K562 (cell line): ENCODE results near the gene ZDHHC16. TPM values are rescaled to one million over a fixed set of nuclear protein-coding genes. Genes with fewer than 3 reads are reported as not detected.

Experiments
- ATAC-seq: fragments of 200-7000 bp; cut with Tn5 transposase; 3 replicates; pipeline ENCODE4 v1.9.1; 2020; ENCODE audit warnings: moderate library complexity
- BruUV-seq: library from RNA; stranded (reverse); fragments of 400-500 nt; replicated peaks from 2 replicates; lab custom pipeline; 2021; lab: Mats Ljungman, UMichigan
- CTCF ChIA-PET: fragments of 300-600 bp; formaldehyde crosslinking; extraction: SDS; loops from one replicate; lab custom pipeline; 2021; ENCODE audit warnings: low intra/inter-chr PET ratio; lab: Yijun Ruan, JAX
- POLR2A ChIA-PET: fragments of 300-600, 350-650 bp; sonication (Branson Sonifier 250); formaldehyde crosslinking; extraction: SDS; loops from one replicate; lab custom pipeline; 2021; ENCODE audit warnings: antibody characterized with exemption, inconsistent platforms; lab: Yijun Ruan, JAX
- DNase-seq, 4 experiments: peaks; one replicate each; pipeline versions ENCODE4 v3.0.0 to v3.0.0-alpha.2; 2011 to 2018; ENCODE audit warnings: low spot score in 3 of 4, mixed read lengths in 3 of 4; ENCODE audit errors: extremely low read depth in 1 of 4
- FAIRE-seq: peaks from 2 replicates; lab custom pipeline; 2011; peaks lifted over from hg19 to GRCh38; lab: Jason Lieb, UNC
- H2AFZ ChIP-seq: 2 replicates; pipeline ENCODE4 v1.6.0; 2011; ENCODE audit warnings: low read depth, low read length, control low read depth, inconsistent platforms
- H3K27ac ChIP-seq: fragments of 200-600 bp; 3 replicates; pipeline ENCODE4 v1.8.0; 2011; ENCODE audit warnings: low read depth, mild to moderate bottlenecking, control low read depth, inconsistent platforms, low read length, moderate library complexity, mixed read lengths; ENCODE audit errors: extremely low read depth
- H3K27me3 ChIP-seq, 2 experiments: fragments of 300-600 bp in 1 of 2; 2 replicates in 1 of 2; 3 replicates in 1 of 2; pipeline versions ENCODE4 v1.6.0 to v1.8.0; 2011; ENCODE audit warnings: inconsistent platforms in 2 of 2, low read length in 2 of 2, mild to moderate bottlenecking in 1 of 2, mixed read lengths in 1 of 2, moderate library complexity in 1 of 2; ENCODE audit not compliant: control insufficient read depth in 2 of 2, insufficient read depth in 2 of 2
- H3K36me3 ChIP-seq: fragments of 300-600 bp; 3 replicates; pipeline ENCODE4 v1.8.0; 2011; ENCODE audit warnings: mild to moderate bottlenecking, low read length, inconsistent platforms; ENCODE audit not compliant: control insufficient read depth, insufficient read depth
- H3K4me1 ChIP-seq, 2 experiments: fragments of 200-600 bp in 1 of 2; replicated peaks in 1 of 2; 2 replicates in 1 of 2; 3 replicates in 1 of 2; pipeline versions ENCODE4 v1.5.1 to v1.8.0; 2011; ENCODE audit warnings: inconsistent platforms in 2 of 2, low read length in 2 of 2, mild to moderate bottlenecking in 1 of 2, mixed read lengths in 1 of 2, moderate library complexity in 1 of 2; ENCODE audit not compliant: control insufficient read depth in 2 of 2, insufficient read depth in 2 of 2
- H3K4me2 ChIP-seq: 2 replicates; pipeline ENCODE4 v1.6.1; 2011; ENCODE audit warnings: low read length, control low read depth, inconsistent platforms, mixed read lengths; ENCODE audit not compliant: insufficient read depth
- H3K4me3 ChIP-seq: fragments of 200-600 bp; sonication (generic), shearing (Covaris generic); 2 replicates; pipeline ENCODE4 v1.5.1; 2016; ENCODE audit warnings: control low read depth, inconsistent platforms
- H3K79me2 ChIP-seq: fragments of 200-600 bp; 3 replicates; pipeline ENCODE4 v1.8.0; 2011; ENCODE audit warnings: low read length, inconsistent platforms; ENCODE audit not compliant: control insufficient read depth, insufficient read depth
- H3K9ac ChIP-seq, 2 experiments: 2 replicates each; pipeline versions ENCODE4 v1.6.0 to v1.6.1; 2011; ENCODE audit warnings: low read depth in 2 of 2, low read length in 2 of 2, control low read depth in 1 of 2, inconsistent platforms in 1 of 2, mild to moderate bottlenecking in 1 of 2, mixed read lengths in 1 of 2; ENCODE audit not compliant: insufficient read depth in 1 of 2
- H3K9me1 ChIP-seq: one replicate; pipeline ENCODE4 v1.6.0; 2011; ENCODE audit warnings: inconsistent platforms, mild to moderate bottlenecking, low read length, moderate library complexity; ENCODE audit not compliant: control insufficient read depth, insufficient read depth
- H3K9me3 ChIP-seq: replicated peaks from 2 replicates; pipeline ENCODE4 v1.5.1; 2011; ENCODE audit warnings: low read depth, low read length, inconsistent platforms; ENCODE audit not compliant: control insufficient read depth, insufficient read depth
- H4K20me1 ChIP-seq: replicated peaks from 2 replicates; pipeline ENCODE4 v1.6.1; 2011; ENCODE audit warnings: low read length, inconsistent platforms, mixed read lengths; ENCODE audit not compliant: control insufficient read depth, insufficient read depth
- CBFB ChIP-seq: sonication (generic); formaldehyde crosslinking; IDR thresholded peaks from 2 replicates; pipeline ENCODE4 v1.4.0; 2020; ENCODE audit warnings: mild to moderate bottlenecking, missing genetic modification reagents
- GTF2A2 ChIP-seq: IDR thresholded peaks from 2 replicates; pipeline ENCODE4 v1.6.1; 2016; ENCODE audit warnings: mild to moderate bottlenecking, missing genetic modification characterization, missing compliant biosample characterization
- MAFF ChIP-seq: IDR thresholded peaks from 2 replicates; pipeline ENCODE4 v1.6.1; 2012; ENCODE audit warnings: low read length, improper control_type of control experiment
- PTTG1 ChIP-seq: fragments of 450-650 bp; IDR thresholded peaks from 2 replicates; pipeline ENCODE4 v1.6.1; 2016; ENCODE audit warnings: low read depth, mild to moderate bottlenecking, missing genetic modification characterization, missing compliant biosample characterization
- RFX1 ChIP-seq: fragments of 450-650 bp; IDR thresholded peaks from 2 replicates; pipeline ENCODE4 v1.6.1; 2016; ENCODE audit warnings: mild to moderate bottlenecking, moderate library complexity
- SMAD2 ChIP-seq: fragments of 150-350 bp; IDR thresholded peaks from 2 replicates; pipeline ENCODE4 v1.6.1; 2014; ENCODE audit warnings: low read depth, mild to moderate bottlenecking, low read length
- SRF ChIP-seq, 2 experiments: fragments of 250-450, 450-650 bp in 1 of 2; sonication (Bioruptor Pico) in 1 of 2; sonication (generic) in 1 of 2; formaldehyde crosslinking; IDR thresholded peaks; 2 replicates each; pipeline versions ENCODE4 v1.5.0 to v1.5.1; 2020 to 2022; ENCODE audit warnings: mild to moderate bottlenecking in 1 of 2, missing genetic modification reagents in 1 of 2
- ZC3H4 ChIP-seq: sonication (generic); formaldehyde crosslinking; IDR thresholded peaks from 2 replicates; pipeline ENCODE4 v1.9.0; 2021; ENCODE audit warnings: missing genetic modification reagents, borderline replicate concordance
- ZNF121 ChIP-seq: sonication (generic); formaldehyde crosslinking; conservative IDR thresholded peaks from 2 replicates; pipeline ENCODE4 v1.8.0; 2022; ENCODE audit warnings: missing genetic modification reagents
- ZNF134 ChIP-seq: fragments of 250-450 bp; sonication (Bioruptor Pico); conservative IDR thresholded peaks from 2 replicates; pipeline ENCODE4 v1.4.0; 2020
- ZNF551 ChIP-seq: fragments of 250-450 bp; sonication (Bioruptor Pico); IDR thresholded peaks from 2 replicates; pipeline ENCODE4 v1.5.0; 2021; ENCODE audit warnings: mild to moderate bottlenecking, moderate library complexity
- WGBS: fragments of 100-300 bp; shearing (Covaris generic); methylation state at CpG from one replicate; pipeline ENCODE4 v1.1.6; 2016; ENCODE audit warnings: low coverage, mixed read lengths; ENCODE audit not compliant: insufficient coverage; ENCODE audit errors: missing lambda C conversion rate; 5-methylcytosine and 5-hydroxymethylcytosine counted together
- in situ Hi-C: fragments of 300-500 bp; cut with MboI; formaldehyde crosslinking; loops from 4 replicates; pipeline ENCODE4 v1.15.0; 2018; ENCODE audit warnings: inconsistent platforms, mixed read lengths
- intact Hi-C: fragments of 100-400 bp; cut with micrococcal nuclease; formaldehyde crosslinking; loops from 2 replicates; pipeline ENCODE4 v1.14.2; 2022
- polyA plus RNA-seq, 8 experiments: library from polyadenylated mRNA; depleted of rRNA in 4 of 8; stranded (reverse) in 5 of 8; unstranded in 3 of 8; fragments of >200 nt; fragmentation: Nextera tagmentation in 2 of 8; fragmentation: Illumina TruSeq in 1 of 8; extraction: Ambion mirVana in 2 of 8; extraction: Trizol in 1 of 8; gene quantifications; 2 replicates each; pipeline versions ENCODE4 v1.2.1 to v1.2.3, GENCODE V29; 2011 to 2014; ENCODE audit warnings: inconsistent platforms in 1 of 8, missing spikeins in 1 of 8
- total RNA-seq, 7 experiments: library from RNA; depleted of rRNA in 6 of 7; stranded (reverse); fragments of >200 nt in 6 of 7; fragmentation: Illumina TruSeq in 2 of 7; extraction: Trizol in 2 of 7; gene quantifications; 2 replicates each; pipeline versions ENCODE4 v1.2.1 to v1.2.3, GENCODE V29; 2011 to 2021; ENCODE audit warnings: low replicate concordance in 1 of 7
- TF ChIP-seq, protein P1 (sequence below), 3 experiments: fragments of 200-800 bp in 1 of 3; fragments of 250-450 bp in 1 of 3; fragments of 450-650 bp in 1 of 3; sonication (Bioruptor Pico) in 1 of 3; sonication (Bioruptor generic) in 1 of 3; formaldehyde crosslinking in 1 of 3; IDR thresholded peaks; 2 replicates each; pipeline versions ENCODE4 v1.6.1 to v1.8.0; 2016 to 2022; ENCODE audit warnings: mild to moderate bottlenecking in 2 of 3, missing genetic modification characterization in 2 of 3, missing compliant biosample characterization in 1 of 3, moderate library complexity in 1 of 3
- TF ChIP-seq, protein P2 (sequence below): fragments of 150-350 bp; IDR thresholded peaks from 2 replicates; pipeline ENCODE4 v1.6.1; 2014; ENCODE audit warnings: low read depth, mild to moderate bottlenecking, low read length, borderline replicate concordance

Gene ZDHHC16
- total and polyA plus RNA-seq, 9 of the 15 experiments (the other 6 are each of a cell fraction or from before 2014, with no cell fraction given), result 12.5 to 33.8 (median 21.3) TPM

DNA sequence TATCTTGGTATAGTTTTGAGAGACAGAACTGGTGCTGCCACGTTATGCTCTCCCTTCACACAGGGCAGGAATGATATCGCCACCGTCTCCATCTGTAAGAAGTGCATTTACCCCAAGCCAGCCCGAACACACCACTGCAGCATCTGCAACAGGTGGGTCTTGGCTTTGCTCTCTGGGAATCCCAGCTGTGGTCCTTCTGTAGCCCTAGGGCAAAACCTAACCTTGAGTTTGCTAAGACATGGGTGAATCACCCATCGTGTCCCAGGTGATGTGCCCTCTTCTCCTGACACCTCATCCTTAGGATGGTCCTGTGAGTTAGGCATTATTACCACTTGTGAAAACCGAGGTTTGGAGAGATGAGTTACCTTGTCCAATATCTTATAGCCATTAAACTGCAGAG lies 6.4 kb downstream of the ZDHHC16 start:
- no peaks in the 10 kb centered on the region for H3K9me1 ChIP-seq
- no peaks in the 10 kb centered on the region for H3K27me3 ChIP-seq
- no peak for TF ChIP-seq RFX1
- TF ChIP-seq, protein P1, sequence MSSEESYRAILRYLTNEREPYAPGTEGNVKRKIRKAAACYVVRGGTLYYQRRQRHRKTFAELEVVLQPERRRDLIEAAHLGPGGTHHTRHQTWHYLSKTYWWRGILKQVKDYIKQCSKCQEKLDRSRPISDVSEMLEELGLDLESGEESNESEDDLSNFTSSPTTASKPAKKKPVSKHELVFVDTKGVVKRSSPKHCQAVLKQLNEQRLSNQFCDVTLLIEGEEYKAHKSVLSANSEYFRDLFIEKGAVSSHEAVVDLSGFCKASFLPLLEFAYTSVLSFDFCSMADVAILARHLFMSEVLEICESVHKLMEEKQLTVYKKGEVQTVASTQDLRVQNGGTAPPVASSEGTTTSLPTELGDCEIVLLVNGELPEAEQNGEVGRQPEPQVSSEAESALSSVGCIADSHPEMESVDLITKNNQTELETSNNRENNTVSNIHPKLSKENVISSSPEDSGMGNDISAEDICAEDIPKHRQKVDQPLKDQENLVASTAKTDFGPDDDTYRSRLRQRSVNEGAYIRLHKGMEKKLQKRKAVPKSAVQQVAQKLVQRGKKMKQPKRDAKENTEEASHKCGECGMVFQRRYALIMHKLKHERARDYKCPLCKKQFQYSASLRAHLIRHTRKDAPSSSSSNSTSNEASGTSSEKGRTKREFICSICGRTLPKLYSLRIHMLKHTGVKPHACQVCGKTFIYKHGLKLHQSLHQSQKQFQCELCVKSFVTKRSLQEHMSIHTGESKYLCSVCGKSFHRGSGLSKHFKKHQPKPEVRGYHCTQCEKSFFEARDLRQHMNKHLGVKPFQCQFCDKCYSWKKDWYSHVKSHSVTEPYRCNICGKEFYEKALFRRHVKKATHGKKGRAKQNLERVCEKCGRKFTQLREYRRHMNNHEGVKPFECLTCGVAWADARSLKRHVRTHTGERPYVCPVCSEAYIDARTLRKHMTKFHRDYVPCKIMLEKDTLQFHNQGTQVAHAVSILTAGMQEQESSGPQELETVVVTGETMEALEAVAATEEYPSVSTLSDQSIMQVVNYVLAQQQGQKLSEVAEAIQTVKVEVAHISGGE (CRISPR knock-in tag; IDR thresholded peaks at IDR 0.05), result no peak
- TF ChIP-seq SMAD2, result no peak
- TF ChIP-seq, protein P2, sequence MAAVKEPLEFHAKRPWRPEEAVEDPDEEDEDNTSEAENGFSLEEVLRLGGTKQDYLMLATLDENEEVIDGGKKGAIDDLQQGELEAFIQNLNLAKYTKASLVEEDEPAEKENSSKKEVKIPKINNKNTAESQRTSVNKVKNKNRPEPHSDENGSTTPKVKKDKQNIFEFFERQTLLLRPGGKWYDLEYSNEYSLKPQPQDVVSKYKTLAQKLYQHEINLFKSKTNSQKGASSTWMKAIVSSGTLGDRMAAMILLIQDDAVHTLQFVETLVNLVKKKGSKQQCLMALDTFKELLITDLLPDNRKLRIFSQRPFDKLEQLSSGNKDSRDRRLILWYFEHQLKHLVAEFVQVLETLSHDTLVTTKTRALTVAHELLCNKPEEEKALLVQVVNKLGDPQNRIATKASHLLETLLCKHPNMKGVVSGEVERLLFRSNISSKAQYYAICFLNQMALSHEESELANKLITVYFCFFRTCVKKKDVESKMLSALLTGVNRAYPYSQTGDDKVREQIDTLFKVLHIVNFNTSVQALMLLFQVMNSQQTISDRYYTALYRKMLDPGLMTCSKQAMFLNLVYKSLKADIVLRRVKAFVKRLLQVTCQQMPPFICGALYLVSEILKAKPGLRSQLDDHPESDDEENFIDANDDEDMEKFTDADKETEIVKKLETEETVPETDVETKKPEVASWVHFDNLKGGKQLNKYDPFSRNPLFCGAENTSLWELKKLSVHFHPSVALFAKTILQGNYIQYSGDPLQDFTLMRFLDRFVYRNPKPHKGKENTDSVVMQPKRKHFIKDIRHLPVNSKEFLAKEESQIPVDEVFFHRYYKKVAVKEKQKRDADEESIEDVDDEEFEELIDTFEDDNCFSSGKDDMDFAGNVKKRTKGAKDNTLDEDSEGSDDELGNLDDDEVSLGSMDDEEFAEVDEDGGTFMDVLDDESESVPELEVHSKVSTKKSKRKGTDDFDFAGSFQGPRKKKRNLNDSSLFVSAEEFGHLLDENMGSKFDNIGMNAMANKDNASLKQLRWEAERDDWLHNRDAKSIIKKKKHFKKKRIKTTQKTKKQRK, result no peak
- TF ChIP-seq CBFB, result no peak
- no peak for TF ChIP-seq SRF (CRISPR knock-in tag; IDR thresholded peaks at IDR 0.05)
- no peak for TF ChIP-seq GTF2A2 (tag)
- TF ChIP-seq PTTG1, result no peak
- TF ChIP-seq ZNF121, result no peak
- no peak for TF ChIP-seq ZNF551 (CRISPR knock-in tag)
- no peak for TF ChIP-seq ZNF134 (CRISPR knock-in tag)
- no peak for TF ChIP-seq MAFF
- no peak for TF ChIP-seq ZC3H4 (CRISPR knock-in tag)
- H4K20me1 ChIP-seq, result no peaks in the 10 kb centered on the region
- ATAC-seq (no peak), FAIRE-seq (no peak), DNase-seq (no peak)
- no peak overlapping the region for H3K9ac ChIP-seq
- BruUV-seq, result no TSS peak
- intact Hi-C loops (no loop called here), in situ Hi-C loops (no loop called here)
- peaks cover under 1 to 3% of the 10 kb centered on the region in 2 experiments; a peak in 3 of 5 replicates for H3K4me1 ChIP-seq
- H3K4me3 ChIP-seq, result no peak overlapping the region
- no peak overlapping the region for H3K4me2 ChIP-seq
- 66% methylated on average over 5 of the region's 6 CpGs for WGBS
- H2AFZ ChIP-seq, result no peak overlapping the region
- no peak overlapping the region for H3K27ac ChIP-seq
- ChIA-PET CTCF (no interaction called here), POLR2A (interaction anchor here (1.7 kb wide), 1 partner anchor 12 kb away, joined by 4 read pairs; no protein-coding TSS in a partner anchor)
- H3K79me2 ChIP-seq, result peaks cover 8% of the 10 kb centered on the region
- H3K36me3 ChIP-seq, result peaks cover 52% of the 10 kb centered on the region; the same call in 2 of the 3 replicates
- no peaks in the 10 kb centered on the region for H3K9me3 ChIP-seq
